GM19452 (cell line): ENCODE results near the gene BTBD19.

Experiments used
- ATAC-seq: cut with Tn5 transposase; IDR thresholded peaks from one replicate; pipeline ENCODE4 v1.9.1; 2021; ENCODE audit not compliant: unreplicated experiment

Gene BTBD19

GRCh38 chr1:44853201-44853600 lies 44.9 kb downstream of the BTBD19 start:
- no peak for ATAC-seq

GRCh38 chr1:44854970-44855369 lies 46.6 kb downstream of the BTBD19 start:
- ATAC-seq, result no peak

- ATAC-seq, result no peak
Observed at GRCh38 chr1:44855742-44856141, 47.4 kb downstream of the BTBD19 start.

GRCh38 chr1:44857446-44857845 lies 49.1 kb downstream of the BTBD19 start:
- no peak for ATAC-seq

GRCh38 chr1:44860331-44860730 lies 52.0 kb downstream of the BTBD19 start:
- ATAC-seq, result no peak

GRCh38 chr1:44860891-44861425 lies 52.6 kb downstream of the BTBD19 start:
- no peak for ATAC-seq

- ATAC-seq, result no peak
Observed at GRCh38 chr1:44862829-44863401, 54.6 kb downstream of the BTBD19 start.
